Glomerular visceral epithelial cell (primary cell): ENCODE results near the gene FAM111B.
A peak's percentile ranks its signal among the peaks of the same experiment; 100 is the strongest.
"Not testable (repeated sequence)": the region's sequence is repeated elsewhere in the genome, so short reads cannot be mapped to it uniquely, and the experiment has no call there.

Experiments used
- DNase-seq: peaks from one replicate; pipeline ENCODE4 v3.0.0-alpha.2; 2016; ENCODE audit errors: extremely low spot score

Gene FAM111B

GRCh38 chr11:59097938-59098337 is 9.1 kb upstream of the FAM111B start:
- DNase-seq: not testable (repeated sequence)

DNA sequence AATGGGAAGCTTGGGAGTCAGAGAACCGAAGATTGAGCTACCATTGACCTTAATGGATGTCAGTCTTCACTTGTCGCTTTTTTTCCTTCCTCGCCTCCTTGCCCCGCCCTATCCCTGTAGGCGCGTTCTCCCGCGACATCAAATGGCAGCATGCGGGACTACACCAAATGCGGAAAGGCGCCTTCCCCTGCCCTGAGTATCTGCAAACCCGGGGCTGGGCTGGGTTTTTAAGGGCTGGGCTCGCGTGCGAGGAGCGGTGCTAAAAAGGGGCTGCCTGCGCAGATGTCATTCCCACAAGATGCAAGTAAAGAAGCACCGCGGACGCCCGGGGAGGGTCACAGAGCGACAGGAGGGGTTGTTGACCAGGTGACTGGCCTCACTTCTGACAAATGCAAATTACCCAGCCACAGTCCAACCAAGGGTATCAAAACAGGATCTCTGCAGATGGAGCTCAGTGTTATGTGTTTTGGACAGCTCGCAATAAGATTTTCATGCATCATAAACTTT is 4.7 kb upstream of the FAM111B start:
- DNase-seq: peak; percentile 20

DNA sequence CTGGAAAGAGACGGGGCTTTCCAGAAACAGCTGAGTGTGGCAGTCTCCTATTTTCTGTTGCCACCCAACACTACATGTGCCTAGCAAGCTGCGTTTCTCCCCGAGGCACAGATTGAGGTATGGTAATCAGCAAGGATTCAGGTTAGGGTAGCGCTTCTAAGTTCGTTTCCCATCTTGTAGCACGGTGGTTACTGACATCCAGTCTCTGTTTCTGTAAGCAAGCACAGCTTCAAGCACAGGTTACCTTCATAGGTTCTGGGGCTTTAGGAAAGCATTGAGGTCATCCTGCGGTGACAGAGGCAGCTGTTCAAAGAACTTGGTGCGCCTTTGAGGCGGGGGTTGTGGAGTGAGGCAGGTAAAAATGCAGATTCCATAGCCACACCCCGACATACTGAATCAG is 684 bp downstream of the FAM111B start:
- DNase-seq: not testable (repeated sequence)

DNA sequence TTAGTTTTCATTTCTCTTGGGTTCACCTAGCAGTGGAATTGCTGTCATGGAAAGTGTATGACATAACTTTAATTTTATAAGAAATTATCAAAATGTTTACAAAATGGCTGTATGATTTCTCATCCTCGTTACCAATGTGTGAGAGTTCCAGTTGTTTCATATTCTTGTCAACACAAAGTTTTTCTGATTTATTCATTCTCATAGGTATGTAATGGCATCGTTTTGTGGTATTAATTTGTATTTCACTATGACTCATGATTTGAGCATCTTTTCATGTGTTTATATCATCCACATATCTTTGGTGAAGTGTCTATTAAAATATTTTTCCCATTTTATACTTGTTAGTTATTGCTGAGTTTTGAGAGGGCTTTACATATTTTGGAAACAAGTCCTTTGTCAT is 5.5 kb downstream of the FAM111B start:
- DNase-seq: no peak

GRCh38 chr11:59114344-59114743 is 7.3 kb downstream of the FAM111B start:
- no peak for DNase-seq

GRCh38 chr11:59115553-59115952 is 8.5 kb downstream of the FAM111B start:
- no peak for DNase-seq

DNA sequence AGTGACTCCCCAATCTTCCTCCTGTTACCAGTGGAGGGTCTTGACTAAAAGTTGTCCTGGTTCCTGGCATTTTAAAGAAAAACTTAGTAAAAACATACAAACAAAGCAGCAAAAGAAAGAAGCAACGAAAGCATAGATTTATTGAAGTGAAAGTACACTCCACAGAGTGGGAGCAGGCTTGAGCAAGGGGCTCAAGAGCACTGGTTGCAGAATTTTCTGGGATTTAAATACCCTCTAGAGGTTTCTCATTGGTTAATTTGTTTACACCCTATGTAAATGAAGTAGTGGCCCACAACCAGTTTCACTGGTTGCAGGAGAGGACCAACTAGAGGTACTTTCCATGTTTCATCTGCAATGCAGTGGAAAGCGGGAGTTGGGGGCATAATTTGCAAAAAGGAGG is 10.7 kb downstream of the FAM111B start:
- no peak for DNase-seq

DNA sequence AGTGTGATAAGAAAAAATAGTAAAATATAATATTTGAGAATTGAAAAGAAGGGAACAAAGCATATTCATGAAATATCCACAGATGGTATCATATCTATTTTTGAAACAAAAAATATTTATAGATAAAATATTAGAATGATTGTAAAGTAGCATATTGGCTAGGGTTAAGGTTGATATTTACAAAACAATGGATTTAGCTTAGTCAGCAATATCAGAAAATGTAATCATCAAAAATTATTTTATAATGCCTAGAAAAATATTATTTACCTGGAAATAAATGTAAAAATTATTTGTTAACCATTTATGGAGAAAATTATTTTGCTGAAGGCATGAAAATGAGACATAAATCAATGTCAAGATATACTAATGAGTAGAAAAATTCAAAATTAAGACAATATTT is 12.8 kb downstream of the FAM111B start:
- no peak for DNase-seq

GRCh38 chr11:59135648-59136461 is 28.8 kb downstream of the FAM111B start:
- DNase-seq: peak; percentile 66

GRCh38 chr11:59136551-59136950 is 29.5 kb downstream of the FAM111B start:
- DNase-seq: not testable (repeated sequence)

DNA sequence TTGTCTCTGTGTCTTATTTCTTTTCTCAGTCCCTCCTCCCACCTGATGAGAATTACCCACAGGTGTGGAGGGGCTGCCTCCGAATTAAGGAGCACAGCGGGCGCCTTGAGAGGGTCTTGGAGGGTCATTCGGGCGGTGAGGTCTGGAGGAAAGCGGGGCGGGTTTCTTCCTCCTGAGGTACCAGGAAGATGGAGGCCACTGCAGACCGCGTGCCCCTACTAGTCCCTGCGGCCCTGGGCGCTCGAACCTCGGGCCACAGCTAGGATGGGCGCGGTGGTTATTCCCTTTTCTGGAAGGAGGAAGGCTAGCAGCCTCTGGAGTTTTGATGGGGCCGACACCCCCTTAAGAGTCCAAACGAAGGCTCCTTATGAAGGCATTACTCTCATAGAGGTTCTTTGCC is 30.2 kb downstream of the FAM111B start:
- DNase-seq: no peak

GRCh38 chr11:59138643-59139042 is 31.6 kb downstream of the FAM111B start:
- DNase-seq: no peak

GRCh38 chr11:59141191-59141590 is 34.2 kb downstream of the FAM111B start:
- DNase-seq: no peak

DNA sequence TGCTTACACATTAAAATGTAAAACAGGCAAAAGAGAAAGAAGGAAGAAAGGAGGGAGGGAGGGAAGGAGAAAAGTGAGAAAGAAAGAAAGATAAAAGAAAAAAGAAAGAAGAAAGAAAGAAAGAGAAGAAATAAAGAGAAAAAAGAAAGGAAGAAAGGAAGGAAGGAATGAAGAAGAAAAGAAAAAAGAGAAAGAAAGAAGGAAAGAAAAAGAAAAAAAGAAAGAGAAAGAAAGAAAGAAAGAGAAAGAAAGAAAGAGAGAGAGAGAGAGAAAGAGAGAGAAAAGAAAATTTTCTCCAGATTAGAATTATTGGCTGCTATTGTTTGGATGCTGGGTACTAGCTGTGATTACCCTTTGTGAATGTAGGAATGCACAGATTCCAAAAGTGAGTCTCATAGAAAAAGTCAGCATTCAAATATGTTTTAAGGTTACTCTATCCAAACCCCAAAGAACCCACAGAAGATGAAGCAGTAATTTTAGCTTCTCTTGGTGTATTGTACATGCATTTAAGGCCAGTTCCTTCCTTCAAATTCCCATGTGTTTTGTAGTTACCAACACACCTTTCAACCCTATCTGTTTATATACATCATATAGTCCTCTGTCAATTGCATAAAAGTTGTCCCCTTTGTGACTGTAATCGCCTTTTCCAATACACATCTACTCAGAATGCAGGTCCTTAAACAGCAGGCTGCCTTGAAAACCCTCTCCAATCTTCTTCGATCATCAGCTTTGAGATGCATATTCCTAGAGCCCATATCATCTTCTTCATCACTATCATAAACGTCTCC is 34.8 kb downstream of the FAM111B start:
- no peak for DNase-seq

- peak; percentile 91 for DNase-seq
Observed at GRCh38 chr11:59142530-59143507, 35.8 kb downstream of the FAM111B start, which contains the start of gene FAM111A. FAM111A (plus strand) TSS chr11:59142856; CDS start chr11:59148873, 6,017 bp downstream.

DNA sequence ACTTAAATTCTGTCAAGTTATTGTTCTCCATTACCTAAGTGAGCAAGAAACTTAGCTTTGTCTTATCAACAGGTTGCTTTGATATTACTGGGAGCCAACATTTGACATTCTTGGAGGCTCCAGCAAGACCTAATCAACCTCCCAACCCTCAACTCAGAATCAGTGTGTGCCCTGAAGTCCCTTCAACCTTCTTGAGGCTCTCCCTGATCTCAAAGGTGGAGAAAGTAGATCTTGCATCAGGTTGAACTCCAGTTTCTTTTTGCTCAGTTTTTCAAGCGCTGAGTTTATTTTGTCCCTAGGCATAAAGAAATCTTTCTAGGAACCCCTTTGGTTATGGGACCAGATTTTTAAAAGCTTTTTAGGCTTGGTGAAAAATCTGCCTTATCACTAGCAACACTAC is 37.1 kb downstream of the FAM111B start:
- no peak for DNase-seq

- DNase-seq: peak; percentile 87
Observed at GRCh38 chr11:59144579-59145345, 37.7 kb downstream of the FAM111B start.

GRCh38 chr11:59145534-59145933 is 38.5 kb downstream of the FAM111B start:
- no peak for DNase-seq

DNA sequence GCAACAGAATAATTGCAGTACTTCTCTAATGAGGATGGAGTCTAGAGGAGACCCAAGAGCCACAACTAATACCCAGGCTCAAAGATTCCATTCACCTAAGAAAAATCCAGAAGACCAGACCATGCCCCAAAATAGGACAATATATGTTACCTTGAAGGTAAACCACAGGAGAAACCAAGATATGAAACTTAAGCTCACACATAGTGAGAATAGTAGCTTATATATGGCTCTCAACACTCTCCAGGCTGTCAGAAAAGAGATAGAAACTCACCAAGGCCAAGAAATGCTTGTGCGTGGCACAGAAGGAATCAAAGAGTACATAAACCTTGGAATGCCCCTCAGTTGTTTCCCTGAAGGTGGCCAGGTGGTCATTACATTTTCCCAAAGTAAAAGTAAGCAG is 44.7 kb downstream of the FAM111B start:
- DNase-seq: no peak

- no peak for DNase-seq
Observed at GRCh38 chr11:59152312-59152951, 45.4 kb downstream of the FAM111B start.
